ENCODE results near the gene C1orf21.

DNA sequence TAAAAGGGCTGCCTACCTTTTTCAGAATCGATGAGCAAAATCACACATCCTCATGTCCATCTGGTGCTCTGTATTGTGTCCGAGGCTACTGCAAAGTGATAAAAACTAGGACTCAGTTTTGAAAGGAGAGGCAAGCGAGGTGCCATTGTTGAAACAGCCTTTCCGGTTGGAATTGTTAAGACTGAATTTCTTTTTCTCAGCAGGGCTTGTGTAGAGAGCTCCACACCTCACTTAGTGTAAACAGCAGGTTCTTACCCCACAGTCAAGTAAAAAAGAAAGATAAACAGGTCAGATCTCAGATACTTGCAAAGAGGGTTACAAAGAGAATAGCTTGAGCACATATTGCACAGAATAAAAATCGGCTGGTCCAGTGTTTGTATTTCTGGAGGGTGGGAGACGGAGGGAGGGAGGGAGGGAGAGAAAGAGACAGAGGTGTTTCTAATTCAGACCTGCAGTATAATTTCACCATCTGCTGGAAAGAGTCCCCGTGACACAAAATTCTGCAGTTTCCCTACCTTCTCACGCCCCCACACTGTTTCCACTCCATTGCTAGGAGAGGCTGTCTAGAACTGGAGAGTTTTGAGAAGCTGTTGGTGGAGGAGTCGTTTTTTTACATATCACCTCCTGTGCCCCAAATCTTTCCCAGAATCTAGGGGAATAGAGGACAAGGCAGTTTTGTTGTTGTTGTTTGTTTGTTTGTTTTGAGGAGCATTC, 285.3 kb downstream of the C1orf21 start:
- TF ChIP-seq ZNF138 (CRISPR knock-in tag; conservative IDR thresholded peaks at IDR 0.05) (no peak), FOXP1 (CRISPR knock-in tag; IDR thresholded peaks at IDR 0.05; ENCODE audit: borderline replicate concordance) (no peak), NR1H2 (CRISPR knock-in tag; IDR thresholded peaks at IDR 0.05) (no peak)
- TF ChIP-seq, protein P1, sequence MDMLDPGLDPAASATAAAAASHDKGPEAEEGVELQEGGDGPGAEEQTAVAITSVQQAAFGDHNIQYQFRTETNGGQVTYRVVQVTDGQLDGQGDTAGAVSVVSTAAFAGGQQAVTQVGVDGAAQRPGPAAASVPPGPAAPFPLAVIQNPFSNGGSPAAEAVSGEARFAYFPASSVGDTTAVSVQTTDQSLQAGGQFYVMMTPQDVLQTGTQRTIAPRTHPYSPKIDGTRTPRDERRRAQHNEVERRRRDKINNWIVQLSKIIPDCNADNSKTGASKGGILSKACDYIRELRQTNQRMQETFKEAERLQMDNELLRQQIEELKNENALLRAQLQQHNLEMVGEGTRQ (CRISPR knock-in tag; IDR thresholded peaks at IDR 0.05) = no peak
- TF ChIP-seq, protein P2, sequence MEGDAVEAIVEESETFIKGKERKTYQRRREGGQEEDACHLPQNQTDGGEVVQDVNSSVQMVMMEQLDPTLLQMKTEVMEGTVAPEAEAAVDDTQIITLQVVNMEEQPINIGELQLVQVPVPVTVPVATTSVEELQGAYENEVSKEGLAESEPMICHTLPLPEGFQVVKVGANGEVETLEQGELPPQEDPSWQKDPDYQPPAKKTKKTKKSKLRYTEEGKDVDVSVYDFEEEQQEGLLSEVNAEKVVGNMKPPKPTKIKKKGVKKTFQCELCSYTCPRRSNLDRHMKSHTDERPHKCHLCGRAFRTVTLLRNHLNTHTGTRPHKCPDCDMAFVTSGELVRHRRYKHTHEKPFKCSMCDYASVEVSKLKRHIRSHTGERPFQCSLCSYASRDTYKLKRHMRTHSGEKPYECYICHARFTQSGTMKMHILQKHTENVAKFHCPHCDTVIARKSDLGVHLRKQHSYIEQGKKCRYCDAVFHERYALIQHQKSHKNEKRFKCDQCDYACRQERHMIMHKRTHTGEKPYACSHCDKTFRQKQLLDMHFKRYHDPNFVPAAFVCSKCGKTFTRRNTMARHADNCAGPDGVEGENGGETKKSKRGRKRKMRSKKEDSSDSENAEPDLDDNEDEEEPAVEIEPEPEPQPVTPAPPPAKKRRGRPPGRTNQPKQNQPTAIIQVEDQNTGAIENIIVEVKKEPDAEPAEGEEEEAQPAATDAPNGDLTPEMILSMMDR (IDR thresholded peaks at IDR 0.05) = no peak
- TF ChIP-seq, protein P3, sequence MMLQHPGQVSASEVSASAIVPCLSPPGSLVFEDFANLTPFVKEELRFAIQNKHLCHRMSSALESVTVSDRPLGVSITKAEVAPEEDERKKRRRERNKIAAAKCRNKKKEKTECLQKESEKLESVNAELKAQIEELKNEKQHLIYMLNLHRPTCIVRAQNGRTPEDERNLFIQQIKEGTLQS (CRISPR knock-in tag; conservative IDR thresholded peaks at IDR 0.05) = no peak

Data from WTC11 (cell line).